IMR-90 (cell line): Measurements from ENCODE around the gene E2F8. TPM values are rescaled to one million over a fixed set of nuclear protein-coding genes. Genes with fewer than 3 reads are reported as not detected.

Source experiments
- ATAC-seq: fragments of 200-7000 bp; cut with Tn5 transposase; 2 replicates; pipeline ENCODE4 v1.9.1; 2020; ENCODE audit warnings: low read depth, mild to moderate bottlenecking, moderate library complexity
- BruUV-seq: library from RNA; stranded (reverse); fragments of 400-500 nt; replicated peaks from 2 replicates; lab custom pipeline; 2021; lab: Mats Ljungman, UMichigan
- CTCF ChIA-PET: fragments of 300-600 bp; formaldehyde crosslinking; extraction: SDS; loops from one replicate; lab custom pipeline; 2021; ENCODE audit warnings: antibody characterized with exemption; lab: Yijun Ruan, JAX
- POLR2A ChIA-PET: fragments of 300-600 bp; sonication (Branson Sonifier 250); formaldehyde crosslinking; loops from one replicate; lab custom pipeline; 2022; ENCODE audit warnings: antibody characterized with exemption; ENCODE audit not compliant: unreplicated experiment; lab: Charles Lee
- DNase-seq: peaks from one replicate; pipeline ENCODE4 v3.0.0; 2013
- H2AFZ ChIP-seq: replicated peaks from 2 replicates; pipeline ENCODE3; 2013; ENCODE audit warnings: low read length, mild to moderate bottlenecking; ENCODE audit not compliant: poor library complexity
- H2AK5ac ChIP-seq: 2 replicates; pipeline ENCODE4 v1.6.1; 2013; ENCODE audit warnings: low read depth, low read length, inconsistent platforms
- H2AK9ac ChIP-seq: replicated peaks from 2 replicates; pipeline ENCODE3; 2013; ENCODE audit warnings: mild to moderate bottlenecking, low read depth, low read length, moderate library complexity; ENCODE audit not compliant: poor library complexity
- H2BK120ac ChIP-seq: 2 replicates; pipeline ENCODE4 v1.6.1; 2013; ENCODE audit warnings: low read depth, low read length, inconsistent platforms
- H2BK15ac ChIP-seq: 3 replicates; pipeline ENCODE4 v1.6.1; 2013; ENCODE audit warnings: low read depth, low read length, inconsistent platforms
- H2BK20ac ChIP-seq: 2 replicates; pipeline ENCODE4 v1.6.1; 2013; ENCODE audit warnings: low read depth, mild to moderate bottlenecking, inconsistent platforms, low read length, moderate library complexity
- H2BK5ac ChIP-seq: 2 replicates; pipeline ENCODE4 v1.6.1; 2013; ENCODE audit warnings: mild to moderate bottlenecking, low read depth, low read length, inconsistent platforms; ENCODE audit not compliant: poor library complexity, severe bottlenecking
- H3K14ac ChIP-seq: replicated peaks from 2 replicates; pipeline ENCODE4 v1.6.1; 2013; ENCODE audit warnings: low read depth, low read length, inconsistent platforms
- H3K18ac ChIP-seq: 2 replicates; pipeline ENCODE4 v1.6.1; 2013; ENCODE audit warnings: low read depth, low read length, control low read depth
- H3K23ac ChIP-seq: 2 replicates; pipeline ENCODE4 v1.6.1; 2013; ENCODE audit warnings: low read depth, low read length, inconsistent platforms
- H3K27ac ChIP-seq: 2 replicates; pipeline ENCODE4 v1.5.1; 2013; ENCODE audit warnings: mild to moderate bottlenecking, control low read depth, low read length; ENCODE audit not compliant: insufficient read depth
- H3K27me3 ChIP-seq: 2 replicates; pipeline ENCODE4 v1.6.1; 2013; ENCODE audit warnings: low read length; ENCODE audit not compliant: control insufficient read depth, insufficient read depth
- H3K36me3 ChIP-seq: 2 replicates; pipeline ENCODE4 v1.6.1; 2013; ENCODE audit warnings: low read length, mixed read lengths; ENCODE audit not compliant: control insufficient read depth, insufficient read depth
- H3K4ac ChIP-seq: 2 replicates; pipeline ENCODE4 v1.6.1; 2013; ENCODE audit warnings: low read depth, low read length, inconsistent platforms
- H3K4me1 ChIP-seq: 2 replicates; pipeline ENCODE4 v1.6.1; 2013; ENCODE audit warnings: low read length, mixed read lengths; ENCODE audit not compliant: control insufficient read depth, insufficient read depth
- H3K4me2 ChIP-seq: 2 replicates; pipeline ENCODE4 v1.6.1; 2013; ENCODE audit warnings: low read depth, mild to moderate bottlenecking, control low read depth, low read length, moderate library complexity
- H3K4me3 ChIP-seq: 2 replicates; pipeline ENCODE4 v1.5.1; 2013; ENCODE audit warnings: low read depth, mild to moderate bottlenecking, control low read depth, low read length, moderate library complexity; ENCODE audit not compliant: insufficient read depth
- H3K56ac ChIP-seq: 2 replicates; pipeline ENCODE4 v1.6.1; 2013; ENCODE audit warnings: low read length, inconsistent platforms; ENCODE audit not compliant: insufficient read depth; ENCODE audit errors: extremely low read depth
- H3K79me1 ChIP-seq, 2 experiments: 2 replicates each; pipeline ENCODE4 v1.6.1; 2013; ENCODE audit warnings: low read length in 2 of 2, inconsistent platforms in 1 of 2, low read depth in 1 of 2
- H3K9ac ChIP-seq: 2 replicates; pipeline ENCODE4 v1.6.1; 2013; ENCODE audit warnings: low read depth, low read length, control low read depth
- H3K9me1 ChIP-seq: 2 replicates; pipeline ENCODE4 v1.6.1; 2013; ENCODE audit warnings: low read length, inconsistent platforms; ENCODE audit not compliant: insufficient read depth
- H3K9me3 ChIP-seq: 2 replicates; pipeline ENCODE4 v1.6.1; 2013; ENCODE audit warnings: low read length; ENCODE audit not compliant: control insufficient read depth, insufficient read depth
- H4K20me1 ChIP-seq: 2 replicates; pipeline ENCODE4 v1.6.1; 2013; ENCODE audit warnings: low read length, inconsistent platforms; ENCODE audit not compliant: insufficient read depth
- H4K5ac ChIP-seq: 2 replicates; pipeline ENCODE4 v1.6.1; 2013; ENCODE audit warnings: mild to moderate bottlenecking, low read depth, low read length, control low read depth
- H4K8ac ChIP-seq, 2 experiments: 2 replicates each; pipeline ENCODE4 v1.6.1; 2013; ENCODE audit warnings: low read depth in 2 of 2, low read length in 2 of 2, control low read depth in 1 of 2, inconsistent platforms in 1 of 2
- H4K91ac ChIP-seq: 2 replicates; pipeline ENCODE4 v1.6.1; 2013; ENCODE audit warnings: low read depth, low read length, inconsistent platforms; ENCODE audit not compliant: insufficient read depth
- BHLHE40 ChIP-seq: fragments of 150-350 bp; IDR thresholded peaks from 2 replicates; pipeline ENCODE4 v1.6.1; 2016; ENCODE audit warnings: mild to moderate bottlenecking, low read depth, low read length
- ELK1 ChIP-seq: fragments of 150-350 bp; IDR thresholded peaks from 2 replicates; pipeline ENCODE4 v1.6.1; 2016; ENCODE audit warnings: low read depth, mild to moderate bottlenecking, low read length, moderate library complexity, borderline replicate concordance
- MAFK ChIP-seq: IDR thresholded peaks from 2 replicates; pipeline ENCODE4 v1.6.1; 2012; ENCODE audit warnings: low read depth, low read length, improper control_type of control experiment
- NFE2L2 ChIP-seq: fragments of 150-350 bp; IDR thresholded peaks from 2 replicates; pipeline ENCODE4 v1.6.1; 2016; ENCODE audit warnings: low read depth, mild to moderate bottlenecking, low read length
- RCOR1 ChIP-seq: IDR thresholded peaks from 2 replicates; pipeline ENCODE4 v1.6.1; 2012; ENCODE audit warnings: mild to moderate bottlenecking, low read length, improper control_type of control experiment; ENCODE audit not compliant: insufficient replicate concordance
- SMC3 ChIP-seq: fragments of 150-350 bp; IDR thresholded peaks from 2 replicates; pipeline ENCODE4 v1.6.1; 2016; ENCODE audit warnings: low read depth, mild to moderate bottlenecking, antibody characterized with exemption, low read length, moderate library complexity
- WGBS, 2 experiments: methylation state at CpG; one replicate each; pipeline versions ENCODE4 v1.1.5 to v1.1.7; 2013; ENCODE audit warnings: missing lambda C conversion rate in 2 of 2; ENCODE audit not compliant: insufficient read length in 1 of 2; ENCODE audit errors: extremely low coverage in 2 of 2; 5-methylcytosine and 5-hydroxymethylcytosine counted together
- dilution Hi-C: fragments of 300-500 bp; cut with HindIII; formaldehyde crosslinking; loops from one replicate; pipeline ENCODE4 v1.14.3; 2018; ENCODE audit warnings: low sequenced_read_pairs; ENCODE audit not compliant: unreplicated experiment
- in situ Hi-C: fragments of 300-500 bp; cut with MboI; formaldehyde crosslinking; loops from 3 replicates; pipeline ENCODE4 v1.14.3; 2019; ENCODE audit warnings: low sequenced_read_pairs, inconsistent platforms, mixed read lengths
- intact Hi-C: fragments of 100-400 bp; cut with micrococcal nuclease; formaldehyde crosslinking; loops from 2 replicates; pipeline ENCODE4 v1.10.0; 2022
- polyA plus RNA-seq, 3 experiments: library from polyadenylated mRNA; depleted of rRNA; stranded (reverse); fragments of >200 nt; gene quantifications; 2 replicates each; pipeline ENCODE4 v1.2.3, GENCODE V29; 2012; ENCODE audit warnings: low replicate concordance in 1 of 3
- total RNA-seq: library from RNA; depleted of rRNA; stranded (reverse); fragments of >200 nt; gene quantifications from 2 replicates; pipeline ENCODE4 v1.2.3, GENCODE V29; 2012
- TF ChIP-seq, protein P1 (sequence below): fragments of 150-350 bp; IDR thresholded peaks from 2 replicates; pipeline ENCODE4 v1.6.1; 2017; ENCODE audit warnings: mild to moderate bottlenecking, antibody characterized with exemption, low read length, low read depth

Gene E2F8
- total and polyA plus RNA-seq, 2 of the 4 experiments (the other 2 are of a cell fraction), result 1.1 to 2.3 TPM

DNA sequence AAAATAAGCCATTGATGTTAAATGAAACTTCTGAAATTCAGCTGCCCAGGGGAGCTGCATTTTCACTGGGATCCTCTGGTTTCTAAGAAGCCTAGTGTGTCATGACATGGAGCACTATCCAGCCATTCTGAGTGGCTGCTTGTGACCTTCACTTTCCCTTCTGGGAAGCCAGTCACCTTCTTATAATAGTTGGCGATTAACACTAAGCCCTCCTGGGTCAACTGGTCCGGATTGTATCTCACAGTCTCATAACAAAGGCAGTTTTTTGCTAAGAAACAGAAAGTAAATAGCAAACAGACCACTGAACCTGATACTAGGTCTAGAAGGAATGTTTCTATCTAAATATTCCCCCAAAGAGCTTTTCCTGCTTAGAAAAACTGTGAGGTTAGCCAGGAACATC lies 46.8 kb downstream of the E2F8 start:
- Histone ChIP-seq H4K5ac (no peak overlapping the region), H4K20me1 (no peaks in the 10 kb centered on the region), H2AFZ (no peak overlapping the region), H4K8ac (no peak overlapping the region), H3K9ac (no peak overlapping the region), H3K9me1 (no peaks in the 10 kb centered on the region; the same call in 1 of the 2 replicates), H2AK5ac (no peak overlapping the region), H3K27me3 (peaks cover 2% of the 10 kb centered on the region; the same call in 1 of the 2 replicates), H2BK20ac (no peak overlapping the region), H3K23ac (no peak overlapping the region), H3K56ac (no peak overlapping the region), H3K4ac (no peak overlapping the region), H3K18ac (no peak overlapping the region), H2BK5ac (no peak overlapping the region), H2AK9ac (no peak overlapping the region), H3K4me3 (no peak overlapping the region), H3K79me1 (no peaks in the 10 kb centered on the region), H2BK120ac (no peak overlapping the region), H3K27ac (no peak overlapping the region), H3K14ac (no peak overlapping the region), H3K9me3 (no peaks in the 10 kb centered on the region), H3K4me2 (no peak overlapping the region), H2BK15ac (no peak overlapping the region), H3K4me1 (no peaks in the 10 kb centered on the region), H3K36me3 (no peaks in the 10 kb centered on the region), H4K91ac (no peak overlapping the region)
- TF ChIP-seq NFE2L2 (no peak), BHLHE40 (no peak), SMC3 (no peak), ELK1 (no peak), MAFK (no peak), RCOR1 (no peak)
- TF ChIP-seq, protein P1, sequence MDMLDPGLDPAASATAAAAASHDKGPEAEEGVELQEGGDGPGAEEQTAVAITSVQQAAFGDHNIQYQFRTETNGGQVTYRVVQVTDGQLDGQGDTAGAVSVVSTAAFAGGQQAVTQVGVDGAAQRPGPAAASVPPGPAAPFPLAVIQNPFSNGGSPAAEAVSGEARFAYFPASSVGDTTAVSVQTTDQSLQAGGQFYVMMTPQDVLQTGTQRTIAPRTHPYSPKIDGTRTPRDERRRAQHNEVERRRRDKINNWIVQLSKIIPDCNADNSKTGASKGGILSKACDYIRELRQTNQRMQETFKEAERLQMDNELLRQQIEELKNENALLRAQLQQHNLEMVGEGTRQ, result no peak
- intact Hi-C loops (no loop called here), in situ Hi-C loops (no loop called here), dilution Hi-C loops (no loop called here)
- no TSS peak for BruUV-seq
- ChIA-PET CTCF (no interaction called here), POLR2A (no interaction called here)
- DNase-seq (no peak), ATAC-seq (no peak)
- WGBS, 2 experiments, result 72% methylated on average over 2 of the region's 2 CpGs; no CpG with 5 or more reads in 1 of the 2 experiments
